Lower leg skin (tissue), 4 donors: ENCODE data around the gene MCRIP2. TPM values are rescaled to one million over a fixed set of nuclear protein-coding genes. Genes with fewer than 3 reads are reported as not detected.

ENCODE experiments used
- DNase-seq, 2 donors: peaks; one replicate each; pipeline ENCODE4 v3.0.0-alpha.2; 2019; ENCODE audit warnings: low spot score in 2 of 2
- H3K4me3 ChIP-seq: fragments of 200-600 bp; sonication (generic); 2 replicates; pipeline ENCODE4 v1.5.1; 2017; ENCODE audit warnings: mild to moderate bottlenecking, low read depth; ENCODE audit not compliant: poor library complexity, severe bottlenecking
- POLR2A ChIP-seq, 2 donors: fragments of 450-650 bp; IDR thresholded peaks; one replicate each; pipeline ENCODE4 v1.6.1; 2016 to 2017; ENCODE audit warnings: antibody characterized with exemption in 2 of 2, mild to moderate bottlenecking in 1 of 2, moderate library complexity in 1 of 2
- WGBS, 2 donors: methylation state at CpG; one replicate each; pipeline ENCODE4 v1.1.5; 2018; 5-methylcytosine and 5-hydroxymethylcytosine counted together
- intact Hi-C: fragments of 100-400 bp; cut with DNase I; formaldehyde crosslinking; loops from one replicate; pipeline ENCODE4 v1.15.0; 2023; ENCODE audit warnings: low total_unique reads
- total RNA-seq, 4 donors: library from RNA; depleted of rRNA; stranded (reverse); fragments of >200 nt; gene quantifications; one replicate each; pipeline ENCODE4 v1.1.0, GENCODE V29; 2016
- TF ChIP-seq, protein P1 (sequence below), 3 donors: fragments of 450-650 bp; IDR thresholded peaks; one replicate each; pipeline ENCODE4 v1.5.1; 2016; ENCODE audit warnings: antibody characterized with exemption in 3 of 3, mild to moderate bottlenecking in 3 of 3, moderate library complexity in 2 of 3

MCRIP2 gene
- total RNA-seq, 4 donors from 2014 or later = 10.5 to 31.3 (median 23.2) TPM

DNA sequence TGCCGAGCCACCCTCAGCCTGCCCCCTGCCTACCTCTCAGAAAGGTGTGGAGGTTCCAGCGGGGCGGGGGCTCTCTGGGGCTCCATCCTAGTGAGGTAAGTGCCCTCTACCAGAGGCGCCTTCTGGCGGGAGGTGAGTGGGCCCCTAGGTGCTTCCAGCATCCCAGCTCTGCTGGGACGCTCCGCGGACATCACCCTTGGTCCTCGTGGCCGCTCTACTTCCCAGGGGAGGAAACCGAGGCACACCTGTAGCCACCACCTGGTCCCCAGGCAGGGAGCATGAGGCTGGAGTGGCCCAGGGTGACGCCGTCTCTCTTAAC, 1.4 kb downstream of the MCRIP2 start:
- DNase-seq = no peak
- no peak for TF ChIP-seq POLR2A (IDR thresholded peaks at IDR 0.05)
- TF ChIP-seq, protein P1, sequence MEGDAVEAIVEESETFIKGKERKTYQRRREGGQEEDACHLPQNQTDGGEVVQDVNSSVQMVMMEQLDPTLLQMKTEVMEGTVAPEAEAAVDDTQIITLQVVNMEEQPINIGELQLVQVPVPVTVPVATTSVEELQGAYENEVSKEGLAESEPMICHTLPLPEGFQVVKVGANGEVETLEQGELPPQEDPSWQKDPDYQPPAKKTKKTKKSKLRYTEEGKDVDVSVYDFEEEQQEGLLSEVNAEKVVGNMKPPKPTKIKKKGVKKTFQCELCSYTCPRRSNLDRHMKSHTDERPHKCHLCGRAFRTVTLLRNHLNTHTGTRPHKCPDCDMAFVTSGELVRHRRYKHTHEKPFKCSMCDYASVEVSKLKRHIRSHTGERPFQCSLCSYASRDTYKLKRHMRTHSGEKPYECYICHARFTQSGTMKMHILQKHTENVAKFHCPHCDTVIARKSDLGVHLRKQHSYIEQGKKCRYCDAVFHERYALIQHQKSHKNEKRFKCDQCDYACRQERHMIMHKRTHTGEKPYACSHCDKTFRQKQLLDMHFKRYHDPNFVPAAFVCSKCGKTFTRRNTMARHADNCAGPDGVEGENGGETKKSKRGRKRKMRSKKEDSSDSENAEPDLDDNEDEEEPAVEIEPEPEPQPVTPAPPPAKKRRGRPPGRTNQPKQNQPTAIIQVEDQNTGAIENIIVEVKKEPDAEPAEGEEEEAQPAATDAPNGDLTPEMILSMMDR (IDR thresholded peaks at IDR 0.05) = no peak
- intact Hi-C loops = no loop called here
- WGBS, 2 donors = 93% methylated on average over 12 to 13 of the region's 13 CpGs
- H3K4me3 ChIP-seq = peak overlapping the region; percentile 60

DNA sequence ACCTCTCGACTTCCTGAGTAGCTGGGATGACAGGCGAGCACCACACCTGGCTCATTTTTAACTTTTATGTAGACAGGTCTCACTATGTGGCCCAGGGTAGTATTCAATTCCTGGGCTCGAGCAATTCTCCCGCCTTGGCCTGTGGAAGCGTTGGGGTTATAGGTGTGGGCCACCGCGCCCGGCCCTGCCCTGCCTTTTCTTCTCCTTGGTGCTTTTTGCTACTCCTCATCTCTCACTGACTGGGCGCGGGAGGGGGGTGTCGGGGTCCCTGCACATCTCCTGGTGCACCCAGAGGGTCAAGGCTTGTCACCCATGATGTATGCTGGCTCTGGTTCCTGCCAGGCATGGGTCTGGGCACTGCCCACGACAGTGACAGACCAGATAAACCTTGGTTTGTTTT, 2.9 kb downstream of the MCRIP2 start:
- no peak for TF ChIP-seq POLR2A (IDR thresholded peaks at IDR 0.05)
- TF ChIP-seq, protein P1 (IDR thresholded peaks at IDR 0.05) = no peak
- no peak for DNase-seq
- 86 to 87% methylated on average over 12 of the region's 12 CpGs for WGBS, 2 donors
- H3K4me3 ChIP-seq = no peak overlapping the region
- intact Hi-C loops = no loop called here

DNA sequence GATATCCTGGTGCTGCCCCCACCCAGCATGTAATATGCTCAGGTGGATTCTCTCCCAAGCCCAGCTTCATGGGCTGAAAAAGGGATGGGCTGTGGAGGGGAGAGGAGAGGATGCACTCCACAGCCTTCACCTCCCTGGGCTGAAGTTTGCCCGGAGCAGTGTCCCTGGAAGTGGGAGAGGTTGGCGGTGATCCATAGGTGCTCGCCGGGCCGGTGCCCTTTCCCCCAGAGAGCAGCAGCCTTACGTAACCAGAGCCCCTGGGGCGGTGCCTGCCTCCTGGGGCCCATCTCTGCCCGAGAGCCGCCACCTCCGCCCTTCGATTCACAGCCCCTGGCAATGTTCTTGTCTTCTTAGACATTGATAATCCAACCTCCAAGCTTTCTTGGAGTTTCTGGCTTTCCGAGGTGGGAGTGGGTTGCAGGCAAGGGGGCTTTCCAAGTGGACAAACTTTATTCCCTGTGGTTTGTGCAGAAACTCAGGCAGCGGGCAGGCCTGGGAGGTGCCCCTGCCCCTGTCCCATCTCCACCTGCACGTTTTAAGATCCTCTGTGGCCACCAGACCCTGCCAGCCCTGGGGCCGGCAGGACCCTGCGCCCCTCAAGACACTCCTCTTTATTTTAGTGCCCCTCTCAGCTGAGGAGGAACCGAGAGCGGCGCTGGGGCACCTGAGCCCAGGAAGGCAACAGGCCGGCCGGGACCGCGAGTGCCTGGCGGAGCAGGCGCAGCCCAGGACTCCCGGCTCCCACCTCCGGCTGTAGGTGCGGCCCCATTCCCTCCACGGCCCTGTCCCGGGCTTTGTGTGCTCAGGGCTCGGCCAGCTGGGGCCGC, 4.4 kb downstream of the MCRIP2 start:
- intact Hi-C loops = no loop called here
- 60 to 71% methylated on average over 27 to 31 of the region's 32 CpGs for WGBS, 2 donors
- no peak for DNase-seq
- TF ChIP-seq, protein P1 (IDR thresholded peaks at IDR 0.05) = no peak
- no peak for TF ChIP-seq POLR2A (IDR thresholded peaks at IDR 0.05)
- no peak overlapping the region for H3K4me3 ChIP-seq

DNA sequence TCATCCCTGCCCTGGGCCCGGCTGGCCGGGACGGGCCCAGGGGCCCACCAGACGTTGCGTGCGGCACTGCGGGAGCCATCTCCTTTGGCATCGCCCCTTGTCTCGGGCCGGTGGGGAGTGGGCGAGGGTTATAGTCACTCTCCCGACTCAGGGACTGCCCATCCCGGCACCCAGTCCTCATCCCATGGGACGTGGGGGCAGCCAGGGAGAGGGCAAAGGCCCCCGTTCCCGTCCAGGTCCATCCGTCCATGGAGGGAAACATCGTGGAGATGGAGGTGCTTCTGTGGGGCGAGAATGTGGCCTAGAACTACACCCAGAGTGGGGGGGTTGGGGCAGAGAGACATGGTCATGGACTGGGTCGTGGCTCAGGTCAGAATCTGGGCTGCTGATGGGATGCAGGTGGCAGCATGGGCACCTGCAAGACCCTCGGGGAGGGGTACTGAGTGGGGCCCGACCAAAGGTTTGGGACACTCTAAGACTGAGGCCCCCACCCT, 5.1 kb downstream of the MCRIP2 start:
- intact Hi-C loops = no loop called here
- no peak overlapping the region for H3K4me3 ChIP-seq
- 82 to 90% methylated on average over 15 to 22 of the region's 22 CpGs for WGBS, 2 donors
- DNase-seq = no peak
- TF ChIP-seq, protein P1 (IDR thresholded peaks at IDR 0.05) = no peak
- no peak for TF ChIP-seq POLR2A (IDR thresholded peaks at IDR 0.05)

DNA sequence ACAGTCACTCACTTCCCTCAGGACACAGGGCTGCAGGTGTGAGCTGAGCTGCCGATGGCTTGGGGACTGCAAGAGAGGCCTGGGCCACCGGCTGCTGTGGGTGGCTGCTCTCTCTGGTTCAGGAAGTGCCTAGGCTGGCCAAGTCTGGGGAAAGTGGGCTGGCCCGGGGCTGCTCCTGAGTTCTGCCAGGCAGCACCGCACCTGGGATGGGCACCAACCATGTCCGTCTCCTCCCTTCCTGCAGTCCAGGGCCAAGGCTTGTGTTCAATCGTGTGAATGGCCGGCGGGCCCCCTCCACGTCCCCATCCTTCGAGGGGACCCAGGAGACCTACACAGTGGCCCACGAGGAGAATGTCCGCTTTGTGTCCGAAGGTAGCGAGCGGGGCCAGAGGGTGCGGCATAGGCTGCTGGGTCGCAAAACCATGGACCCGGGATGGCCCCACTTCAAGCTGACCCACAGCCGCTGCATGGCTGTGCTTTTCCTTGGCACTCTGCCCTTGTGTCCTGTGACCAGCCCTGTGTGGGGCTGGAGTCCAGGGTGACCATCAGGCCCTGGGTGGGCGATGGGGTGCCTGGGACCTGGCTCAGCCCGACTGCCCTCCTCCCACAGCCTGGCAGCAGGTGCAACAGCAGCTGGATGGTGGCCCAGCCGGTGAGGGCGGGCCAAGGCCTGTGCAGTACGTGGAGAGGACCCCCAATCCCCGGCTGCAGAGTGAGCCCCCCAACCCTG, 5.7 kb downstream of the MCRIP2 start:
- TF ChIP-seq, protein P1 (IDR thresholded peaks at IDR 0.05) = no peak
- TF ChIP-seq POLR2A (IDR thresholded peaks at IDR 0.05) = no peak
- 78 to 86% methylated on average over 19 to 23 of the region's 25 CpGs for WGBS, 2 donors
- DNase-seq = no peak
- H3K4me3 ChIP-seq = no peak overlapping the region
- intact Hi-C loops = no loop called here
